Measurements from ENCODE around the gene DPP7.
A peak's percentile ranks its signal among the peaks of the same experiment; 100 is the strongest.
"Not testable (repeated sequence)": the region's sequence is repeated elsewhere in the genome, so short reads cannot be mapped to it uniquely, and the experiment has no call there.

The DPP7 gene

DNA sequence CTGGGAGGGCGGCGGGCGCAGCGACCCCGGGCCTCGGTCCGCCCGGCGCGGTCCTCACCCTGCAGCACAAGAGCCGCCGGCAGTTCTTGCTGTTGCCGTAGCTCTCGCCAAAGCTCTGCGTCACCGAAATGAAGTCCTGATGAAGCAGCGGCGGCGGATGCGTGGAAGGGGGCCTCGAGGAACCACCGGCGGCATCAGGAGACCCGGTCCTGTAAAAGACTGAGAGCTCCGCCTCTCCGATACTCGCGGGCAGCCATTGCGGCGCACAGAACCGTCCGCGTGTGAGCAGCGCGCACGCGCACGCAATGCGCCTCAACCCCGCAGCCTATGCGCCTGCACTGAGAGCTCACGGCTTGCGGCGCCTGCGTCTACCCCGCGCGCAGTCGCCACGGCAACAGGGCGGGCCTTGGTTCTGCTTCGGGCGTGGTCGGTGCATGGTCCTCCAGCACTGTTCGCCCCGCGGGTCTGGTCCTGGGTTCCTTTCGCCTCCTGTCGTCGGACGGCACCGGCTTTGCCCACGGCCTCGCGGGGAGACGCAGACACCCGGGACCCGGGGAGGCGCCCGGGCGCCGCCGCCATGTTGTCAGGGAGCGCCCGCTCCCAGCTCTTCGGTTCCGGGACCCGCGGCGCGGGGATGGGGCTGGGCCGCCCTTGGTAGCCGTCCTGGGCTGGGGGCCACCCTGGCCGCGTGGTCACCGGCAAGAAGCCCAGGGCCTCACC, 15.1 kb upstream of the DPP7 start:
- peak; percentile 90 for DNase-seq (ENCODE audit: low spot score)

DNA sequence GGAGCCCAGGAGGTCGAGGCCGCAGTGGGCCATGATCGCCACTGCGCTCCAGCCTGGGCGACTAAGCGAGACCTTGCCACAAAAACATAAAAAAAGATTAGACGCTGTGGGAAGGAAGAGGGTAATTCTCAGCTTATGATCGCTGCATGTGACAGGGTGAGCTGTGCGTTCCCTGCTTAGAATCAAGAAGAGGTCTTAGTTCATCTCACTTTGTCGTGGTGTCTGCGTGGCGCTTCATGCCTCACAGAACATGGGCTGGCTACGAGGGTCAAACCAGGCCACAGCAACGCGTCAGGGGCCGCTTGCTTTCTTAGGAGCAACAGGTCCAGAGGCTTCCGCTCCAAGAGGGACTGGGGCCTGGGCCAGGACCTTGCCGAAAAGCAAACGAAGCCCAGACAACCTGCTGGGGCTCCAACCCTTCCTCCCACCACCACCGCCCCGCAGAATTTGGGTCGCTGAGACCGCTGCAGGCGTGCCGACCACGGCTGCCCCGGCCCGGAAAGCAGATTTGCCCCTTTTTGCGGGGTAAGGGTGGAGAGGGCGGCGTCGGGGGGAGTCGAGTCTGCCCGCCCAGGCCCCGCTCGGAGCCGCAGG, 14.4 kb upstream of the DPP7 start:
- DNase-seq (ENCODE audit: low spot score), result no peak

DNA sequence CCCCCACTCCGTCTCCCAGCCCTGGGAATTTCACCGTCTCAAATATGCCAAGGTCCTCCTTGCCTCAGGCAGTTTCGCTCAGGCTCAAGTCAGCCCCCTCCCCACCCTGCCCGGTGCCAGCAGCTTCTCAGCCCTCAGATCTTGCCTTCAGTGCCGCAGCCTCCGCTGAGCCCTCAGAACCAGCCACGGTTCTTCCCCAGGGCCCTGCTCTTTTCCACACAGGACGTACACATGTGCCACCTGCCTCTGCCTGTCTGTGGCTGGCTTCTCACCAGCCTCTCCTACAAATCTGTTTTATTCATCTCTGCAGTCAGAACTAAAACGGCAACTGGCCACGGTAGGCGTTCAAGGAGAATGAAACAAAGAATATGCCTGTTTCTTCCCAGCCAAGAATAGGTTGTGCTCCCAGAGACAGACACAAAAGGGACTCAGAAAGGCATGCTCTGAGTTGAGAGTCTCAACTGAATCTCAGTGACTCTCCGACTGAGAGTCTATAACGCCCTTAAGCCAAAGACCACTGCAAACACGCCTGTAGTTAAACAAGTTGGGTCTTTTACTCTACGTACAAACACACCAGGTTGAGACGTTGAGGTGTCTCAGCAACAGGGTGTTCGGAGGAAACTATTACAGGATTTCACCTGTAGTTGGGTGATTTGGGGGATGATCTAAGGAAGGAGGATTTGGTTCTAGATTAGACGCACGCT, 13.8 kb upstream of the DPP7 start:
- no peak for DNase-seq (ENCODE audit: low spot score)

DNA sequence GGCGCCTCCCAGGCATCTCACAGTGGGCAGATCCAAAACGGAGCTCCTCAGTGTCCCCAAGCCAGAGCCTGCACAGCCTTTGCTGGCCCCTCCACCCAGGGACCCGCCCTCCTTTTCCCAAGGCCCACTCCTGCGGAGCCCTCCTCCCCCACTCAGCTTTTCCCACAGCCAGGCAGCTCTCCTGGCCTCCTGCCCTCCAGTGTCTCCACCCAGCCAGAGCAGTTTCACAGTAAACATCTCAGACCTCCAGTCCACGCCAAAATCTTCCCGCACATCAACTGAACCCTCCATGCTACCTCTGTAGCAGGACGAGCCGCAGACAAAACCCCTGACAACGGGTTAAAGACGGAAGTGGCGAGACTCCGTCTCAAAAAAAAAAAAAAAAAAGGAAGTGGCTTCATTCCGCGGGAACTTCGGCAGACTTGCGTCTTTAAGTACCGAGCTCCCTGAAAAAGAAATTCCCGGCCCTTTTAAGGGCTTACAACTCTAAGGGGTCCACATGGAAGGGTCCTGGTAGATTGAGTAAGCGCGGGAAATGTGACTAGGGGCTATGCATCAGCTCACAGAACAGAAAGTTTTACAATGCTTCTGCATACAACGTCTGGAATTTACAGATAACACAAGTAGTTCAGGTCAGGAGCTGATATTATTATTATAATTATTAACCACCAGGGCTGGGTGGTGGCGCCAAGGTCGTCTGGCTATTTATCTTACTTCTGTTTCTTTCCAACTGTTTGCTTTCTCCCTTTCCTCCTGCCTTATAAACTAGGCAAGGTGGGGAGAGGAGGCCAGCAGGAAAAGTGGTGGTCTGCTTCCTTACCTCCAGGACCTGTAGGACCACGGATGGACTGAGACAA, 13.0 kb upstream of the DPP7 start:
- no peak for DNase-seq (ENCODE audit: low spot score)

- DNase-seq (ENCODE audit: low spot score), result no peak
Measured at GRCh38 chr9:137126786-137127185, 12.3 kb upstream of the DPP7 start.

DNA sequence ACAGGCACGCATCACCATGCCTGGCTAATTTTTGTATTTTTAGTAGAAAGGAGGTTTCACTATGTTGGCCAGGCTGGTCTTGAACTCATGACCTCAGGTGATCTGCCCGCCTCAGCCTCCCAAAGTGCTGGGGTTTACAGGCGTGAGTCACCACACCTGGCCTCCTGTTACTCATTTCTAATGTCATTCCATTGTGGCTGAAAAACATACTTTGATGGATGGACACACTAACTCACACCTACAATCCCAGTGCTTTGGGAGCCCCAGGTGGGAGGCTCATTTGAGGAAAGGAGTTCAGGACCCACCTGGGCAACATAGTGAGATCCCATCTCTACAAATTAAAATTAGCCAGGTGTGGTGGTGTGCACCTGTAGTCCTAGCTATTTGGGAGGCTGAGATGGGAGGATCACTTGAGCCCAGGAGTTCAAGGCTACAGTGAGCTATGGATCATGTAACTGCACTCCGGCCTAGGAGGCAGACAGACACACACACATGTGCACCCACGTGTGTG, 9.5 kb upstream of the DPP7 start:
- DNase-seq (ENCODE audit: low spot score), result not testable (repeated sequence)

GRCh38 chr9:137123468-137123837, 8.9 kb upstream of the DPP7 start:
- no peak for DNase-seq (ENCODE audit: low spot score)

DNA sequence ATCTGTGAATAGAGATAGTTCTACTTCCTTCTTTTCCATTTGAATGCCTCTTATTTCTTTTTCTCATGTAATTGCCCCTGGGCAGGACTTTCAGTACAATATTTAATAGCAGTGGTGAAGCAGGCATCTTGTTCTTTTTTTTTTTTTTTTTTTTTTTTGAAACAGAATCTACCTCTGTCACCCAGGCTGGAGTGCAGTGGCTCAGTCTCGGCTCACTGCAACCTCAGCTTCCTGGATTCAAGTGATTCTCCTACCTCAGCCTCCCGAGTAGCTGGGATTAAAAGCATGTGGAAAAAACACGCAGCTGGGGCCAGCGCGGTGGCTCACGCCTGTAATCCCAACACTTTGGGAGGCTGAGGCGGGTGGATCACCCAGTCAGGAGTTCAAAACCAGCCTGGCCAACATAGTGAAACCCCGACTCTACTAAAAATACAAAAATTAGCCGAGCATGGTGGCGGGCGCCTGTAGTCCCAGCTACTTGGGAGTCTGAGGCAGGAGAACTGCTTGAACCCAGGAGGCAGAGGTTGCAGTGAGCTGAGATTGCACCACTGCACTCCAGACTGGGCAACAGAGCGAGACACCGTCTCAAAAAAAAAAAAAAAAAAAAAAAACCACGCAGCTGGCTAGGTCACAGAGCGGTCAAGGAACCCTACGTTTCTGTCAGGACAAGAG, 8.4 kb upstream of the DPP7 start:
- DNase-seq (ENCODE audit: low spot score), result not testable (repeated sequence)

DNA sequence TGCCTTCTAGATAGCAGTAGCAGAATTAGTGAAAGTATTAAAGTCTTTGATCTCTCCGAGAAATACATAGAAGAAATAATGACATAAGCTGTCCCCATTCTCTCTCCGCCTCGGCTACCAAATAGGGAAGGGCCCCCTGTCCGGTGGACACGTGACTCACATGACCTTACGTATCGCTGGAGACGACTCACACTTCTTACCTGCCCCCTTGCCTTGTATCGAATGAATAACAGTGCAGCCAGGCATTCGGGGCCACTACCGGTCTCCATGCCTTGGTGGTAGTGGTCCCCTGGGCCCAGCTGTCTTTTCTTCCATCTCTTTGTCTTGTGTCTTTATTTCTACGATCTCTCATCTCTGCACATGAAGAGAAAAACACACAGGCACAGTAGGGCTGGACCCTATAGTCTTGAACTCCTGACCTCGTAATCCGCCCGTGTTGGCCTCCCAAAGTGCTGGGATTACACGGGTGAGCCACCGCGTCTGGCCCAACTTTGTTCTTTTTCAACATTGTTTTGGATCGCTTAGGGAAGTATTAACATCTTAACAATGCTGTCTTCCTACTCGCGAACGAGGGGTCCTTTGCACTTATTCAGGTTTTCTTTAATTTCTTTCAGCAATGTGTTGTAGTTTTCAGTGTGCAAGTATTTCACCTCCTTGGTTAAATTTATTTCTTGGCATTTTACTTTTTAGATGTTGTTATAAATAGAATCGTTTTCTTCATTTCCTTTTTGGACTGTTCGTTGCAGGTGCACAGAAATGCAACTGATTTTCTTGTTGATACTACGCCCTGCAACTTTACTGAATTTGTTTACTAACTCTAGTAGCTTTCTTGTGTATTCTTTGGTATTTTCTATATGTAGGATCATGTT, 7.6 kb upstream of the DPP7 start:
- not testable (repeated sequence) for DNase-seq (ENCODE audit: low spot score)

GRCh38 chr9:137118092-137118603, 3.6 kb upstream of the DPP7 start:
- DNase-seq (ENCODE audit: low spot score), result not testable (repeated sequence)

DNA sequence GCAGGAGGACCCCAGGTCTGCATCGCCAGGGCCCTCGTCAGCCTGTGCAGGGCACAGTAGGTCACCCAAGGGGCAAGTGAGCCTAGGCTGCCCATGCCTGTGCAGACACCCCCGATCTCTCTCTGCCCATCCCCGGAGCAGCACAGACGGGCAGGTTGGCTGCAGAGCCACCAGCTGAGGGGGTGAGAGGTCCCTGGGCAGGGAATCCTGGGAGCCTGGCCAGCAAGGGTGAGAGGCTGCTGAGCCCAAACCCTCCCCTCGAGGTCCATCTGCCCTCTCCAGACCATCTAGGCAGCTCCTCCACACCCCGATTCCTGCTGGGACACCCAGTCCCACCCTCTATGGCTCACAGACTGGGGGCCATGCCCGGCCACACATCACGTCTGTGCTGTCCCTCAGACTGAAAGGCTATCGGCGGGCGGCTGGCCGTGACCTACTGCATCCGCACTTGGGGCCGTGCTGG, 2.8 kb upstream of the DPP7 start:
- DNase-seq (ENCODE audit: low spot score), result no peak

DNA sequence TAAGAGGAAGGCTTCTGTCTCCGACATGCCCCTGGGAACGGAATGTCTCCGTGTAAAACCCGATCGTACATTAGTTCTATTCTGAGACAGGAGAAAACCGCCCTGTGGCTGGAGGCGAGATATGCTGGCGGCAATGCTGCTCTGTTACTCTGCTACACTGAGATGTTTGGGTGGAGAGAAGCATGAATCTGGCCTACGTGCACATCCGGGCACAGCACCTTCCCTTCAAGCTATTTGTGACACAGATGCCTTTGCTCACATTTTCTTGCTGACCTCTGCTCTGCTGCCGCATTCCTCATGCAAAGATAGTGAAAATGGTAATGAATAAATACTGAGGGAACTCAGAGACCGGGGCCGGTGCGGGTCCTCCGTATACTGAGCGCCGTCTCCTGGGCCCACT, 2.2 kb upstream of the DPP7 start:
- DNase-seq (ENCODE audit: low spot score), result no peak

DNA sequence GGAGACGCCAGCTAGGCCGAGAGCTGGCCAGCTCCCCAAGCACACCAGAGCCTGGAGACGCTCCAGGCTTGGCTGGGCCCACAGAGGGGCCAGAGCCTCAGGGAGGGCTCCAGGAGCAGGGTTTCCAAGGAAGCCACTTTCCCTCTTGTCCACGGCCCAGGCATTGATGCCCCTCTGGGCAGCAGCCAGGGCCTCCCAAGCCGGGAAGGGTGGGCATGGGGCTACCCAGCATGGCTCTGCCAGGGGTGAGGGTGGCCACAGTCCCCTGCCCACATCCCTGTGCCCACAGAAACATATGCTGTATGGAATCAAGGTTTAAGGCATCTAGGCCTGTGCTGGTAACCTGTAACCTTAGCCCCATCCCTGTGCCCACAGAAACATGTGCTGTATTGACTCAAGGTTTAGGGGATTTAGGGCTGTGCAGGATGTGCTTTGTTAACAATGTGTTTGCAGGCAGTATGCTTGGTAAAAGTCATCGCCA, 1.5 kb upstream of the DPP7 start:
- no peak for DNase-seq (ENCODE audit: low spot score)

GRCh38 chr9:137115394-137116026, 977 bp upstream of the DPP7 start:
- no peak for DNase-seq (ENCODE audit: low spot score)

DNA sequence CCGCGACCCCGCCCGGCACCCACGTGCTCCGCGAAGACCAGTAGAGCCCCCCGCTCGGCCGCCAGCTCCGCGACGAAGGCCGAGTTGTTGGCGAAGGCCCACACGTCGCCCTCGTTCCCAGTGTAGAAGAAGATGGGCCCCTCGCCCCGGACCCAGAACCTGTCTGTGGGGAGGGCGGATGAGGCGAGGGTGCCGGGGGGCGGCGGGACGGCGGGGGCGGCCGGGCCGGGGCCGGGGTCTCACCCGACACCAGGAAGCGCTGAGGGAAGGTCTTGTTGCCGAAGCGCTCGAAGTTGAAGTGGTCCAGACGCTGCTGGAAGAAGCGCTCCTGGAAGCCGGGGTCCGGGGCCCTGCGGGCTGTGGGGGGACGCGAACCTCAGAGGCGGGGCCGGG, 317 bp downstream of the DPP7 start:
- DNase-seq (ENCODE audit: low spot score), result no peak

GRCh38 chr9:137113385-137114159, 961 bp downstream of the DPP7 start:
- no peak for DNase-seq (ENCODE audit: low spot score)

- no peak for DNase-seq (ENCODE audit: low spot score)
Measured at GRCh38 chr9:137112564-137113384, 1.8 kb downstream of the DPP7 start.

Measured in SK-N-DZ (cell line).